GM23338 (cell line): Measurements from ENCODE around the gene TMEM44. TPM values are rescaled to one million over a fixed set of nuclear protein-coding genes. Genes with fewer than 3 reads are reported as not detected.

Experiments used
- ATAC-seq: fragments of 200-7000 bp; cut with Tn5 transposase; 3 replicates; pipeline ENCODE4 v1.9.1; 2020
- DNase-seq: peaks from one replicate; pipeline ENCODE4 v3.0.0-alpha.2; 2015; ENCODE audit warnings: low spot score
- H2AFZ ChIP-seq: fragments of 200-600 bp; sonication (generic); 2 replicates; pipeline ENCODE4 v1.8.0; 2016; ENCODE audit warnings: antibody characterized with exemption, mild to moderate bottlenecking, moderate library complexity
- H3F3A ChIP-seq: fragments of 200-600 bp; sonication (generic); replicated peaks from 2 replicates; pipeline ENCODE4 v1.8.0; 2017; ENCODE audit warnings: antibody characterized with exemption, mixed run types, low read depth
- H3K27ac ChIP-seq: fragments of 200-600 bp; sonication (generic); 2 replicates; pipeline ENCODE4 v1.6.1; 2016; ENCODE audit warnings: low read depth
- H3K27me3 ChIP-seq: fragments of 200-600 bp; sonication (generic); 2 replicates; pipeline ENCODE4 v1.8.0; 2016; ENCODE audit warnings: mild to moderate bottlenecking, mixed run types, moderate library complexity; ENCODE audit not compliant: insufficient read depth
- H3K36me3 ChIP-seq: fragments of 200-600 bp; sonication (generic); 2 replicates; pipeline ENCODE4 v1.8.0; 2016; ENCODE audit warnings: mild to moderate bottlenecking; ENCODE audit not compliant: insufficient read depth
- H3K4me1 ChIP-seq: fragments of 200-600 bp; sonication (generic); 2 replicates; pipeline ENCODE4 v1.8.0; 2016; ENCODE audit warnings: mild to moderate bottlenecking, moderate library complexity; ENCODE audit not compliant: insufficient read depth
- H3K4me2 ChIP-seq: fragments of 200-600 bp; sonication (generic); 2 replicates; pipeline ENCODE4 v1.7.1; 2017; ENCODE audit warnings: mixed run types
- H3K4me3 ChIP-seq: fragments of 200-600 bp; sonication (generic); 2 replicates; pipeline ENCODE4 v1.6.1; 2016; ENCODE audit warnings: mixed run types
- H3K79me2 ChIP-seq: fragments of 200-600 bp; sonication (generic); replicated peaks from 2 replicates; pipeline ENCODE4 v1.8.0; 2017; ENCODE audit warnings: mild to moderate bottlenecking; ENCODE audit not compliant: insufficient read depth
- H3K9me2 ChIP-seq: fragments of 200-600 bp; sonication (generic); 2 replicates; pipeline ENCODE4 v1.8.0; 2017; ENCODE audit not compliant: insufficient read depth
- H4K20me1 ChIP-seq: fragments of 200-600 bp; sonication (generic); replicated peaks from 2 replicates; pipeline ENCODE4 v1.8.0; 2017; ENCODE audit warnings: mild to moderate bottlenecking; ENCODE audit not compliant: insufficient read depth
- H3K27ac Mint-ChIP-seq: 2 replicates; pipeline ENCODE4 v1.8.0; 2020; ENCODE audit warnings: inconsistent platforms, mild to moderate bottlenecking, moderate library complexity, mixed read lengths
- H3K27me3 Mint-ChIP-seq: 3 replicates; pipeline ENCODE4 v1.8.0; 2022; ENCODE audit warnings: low read depth, mild to moderate bottlenecking, moderate library complexity, mixed read lengths, inconsistent platforms; ENCODE audit not compliant: insufficient read depth, poor library complexity
- H3K36me3 Mint-ChIP-seq: 3 replicates; pipeline ENCODE4 v1.8.0; 2021; ENCODE audit warnings: low read depth, mild to moderate bottlenecking, inconsistent platforms, moderate library complexity, mixed read lengths
- H3K4me1 Mint-ChIP-seq: 3 replicates; pipeline ENCODE4 v1.8.0; 2020; ENCODE audit warnings: mild to moderate bottlenecking, inconsistent platforms, mixed read lengths
- H3K4me3 Mint-ChIP-seq: 3 replicates; pipeline ENCODE4 v1.8.0; 2021; ENCODE audit warnings: moderate library complexity, mild to moderate bottlenecking, inconsistent platforms, mixed read lengths
- H3K9me3 Mint-ChIP-seq: 3 replicates; pipeline ENCODE4 v1.8.0; 2020; ENCODE audit warnings: moderate library complexity, mild to moderate bottlenecking, inconsistent platforms, mixed read lengths
- ETS1 ChIP-seq: IDR thresholded peaks from 2 replicates; pipeline ENCODE4 v1.6.1; 2016; ENCODE audit warnings: antibody characterized with exemption
- JUNB ChIP-seq: IDR thresholded peaks from one replicate; pipeline ENCODE4 v1.6.1; 2016; ENCODE audit warnings: antibody characterized with exemption; ENCODE audit not compliant: unreplicated experiment
- STAT1 ChIP-seq: IDR thresholded peaks from one replicate; pipeline ENCODE4 v1.6.1; 2016; ENCODE audit warnings: antibody characterized with exemption; ENCODE audit not compliant: unreplicated experiment
- ZNF114 ChIP-seq: fragments of 250-450 bp; sonication (Bioruptor Pico); IDR thresholded peaks from 2 replicates; pipeline ENCODE4 v1.5.0; 2020; ENCODE audit warnings: mild to moderate bottlenecking, moderate library complexity
- ZNF462 ChIP-seq: fragments of 250-450 bp; sonication (Bioruptor Pico); IDR thresholded peaks from 2 replicates; pipeline ENCODE4 v1.5.0; 2020; ENCODE audit warnings: mild to moderate bottlenecking, moderate library complexity
- polyA plus RNA-seq: library from polyadenylated mRNA; unstranded; fragments of >200 nt; fragmentation: Nextera tagmentation; extraction: Ambion mirVana; gene quantifications from 2 replicates; pipeline ENCODE4 v1.2.1, GENCODE V29; 2016
- total RNA-seq: library from RNA; depleted of rRNA; stranded (reverse); fragments of >200 nt; shearing (Covaris generic); gene quantifications from 2 replicates; pipeline ENCODE4 v1.2.3, GENCODE V29; 2014

Gene TMEM44
- total and polyA plus RNA-seq, 2 experiments from 2014 or later, result 10.0 to 10.5 TPM

GRCh38 chr3:194602669-194603171, 30.5 kb downstream of the TMEM44 start (continued):
- TF ChIP-seq ZNF462 (no peak), ETS1 (no peak), ZNF114 (CRISPR knock-in tag) (no peak), STAT1 (no peak)

GRCh38 chr3:194598771-194599557, 34.3 kb downstream of the TMEM44 start:
- Histone ChIP-seq H3K27ac (no peak overlapping the region), H3K4me3 (no peak overlapping the region), H3K4me2 (no peak overlapping the region), H3K79me2 (no peaks in the 10 kb centered on the region), H3K27me3 (no peaks in the 10 kb centered on the region), H3K36me3 (no peaks in the 10 kb centered on the region), H2AFZ (no peak overlapping the region), H4K20me1 (no peaks in the 10 kb centered on the region), H3K4me1 (no peaks in the 10 kb centered on the region), H3F3A (no peaks in the 10 kb centered on the region), H3K9me2 (no peaks in the 10 kb centered on the region)
- Mint-ChIP-seq H3K36me3 (peaks cover 6% of the 10 kb centered on the region; the same call in 2 of the 3 replicates), H3K4me3 (no peak overlapping the region), H3K9me3 (no peaks in the 10 kb centered on the region), H3K4me1 (no peaks in the 10 kb centered on the region), H3K27me3 (peaks cover 10% of the 10 kb centered on the region), H3K27ac (no peak overlapping the region)
- no peak for ATAC-seq
- TF ChIP-seq STAT1, result no peak
- TF ChIP-seq JUNB, result no peak
- no peak for DNase-seq
